ENCODE data around the gene KCNH2. TPM values are rescaled to one million over a fixed set of nuclear protein-coding genes. Genes with fewer than 3 reads are reported as not detected.
A peak's percentile ranks its signal among the peaks of the same experiment; 100 is the strongest.

The KCNH2 gene
- total and polyA plus RNA-seq, 2 of the 13 experiments (the other 11 are each of a cell fraction or from before 2014, with no cell fraction given) = 0.09 to 0.11 TPM

DNA sequence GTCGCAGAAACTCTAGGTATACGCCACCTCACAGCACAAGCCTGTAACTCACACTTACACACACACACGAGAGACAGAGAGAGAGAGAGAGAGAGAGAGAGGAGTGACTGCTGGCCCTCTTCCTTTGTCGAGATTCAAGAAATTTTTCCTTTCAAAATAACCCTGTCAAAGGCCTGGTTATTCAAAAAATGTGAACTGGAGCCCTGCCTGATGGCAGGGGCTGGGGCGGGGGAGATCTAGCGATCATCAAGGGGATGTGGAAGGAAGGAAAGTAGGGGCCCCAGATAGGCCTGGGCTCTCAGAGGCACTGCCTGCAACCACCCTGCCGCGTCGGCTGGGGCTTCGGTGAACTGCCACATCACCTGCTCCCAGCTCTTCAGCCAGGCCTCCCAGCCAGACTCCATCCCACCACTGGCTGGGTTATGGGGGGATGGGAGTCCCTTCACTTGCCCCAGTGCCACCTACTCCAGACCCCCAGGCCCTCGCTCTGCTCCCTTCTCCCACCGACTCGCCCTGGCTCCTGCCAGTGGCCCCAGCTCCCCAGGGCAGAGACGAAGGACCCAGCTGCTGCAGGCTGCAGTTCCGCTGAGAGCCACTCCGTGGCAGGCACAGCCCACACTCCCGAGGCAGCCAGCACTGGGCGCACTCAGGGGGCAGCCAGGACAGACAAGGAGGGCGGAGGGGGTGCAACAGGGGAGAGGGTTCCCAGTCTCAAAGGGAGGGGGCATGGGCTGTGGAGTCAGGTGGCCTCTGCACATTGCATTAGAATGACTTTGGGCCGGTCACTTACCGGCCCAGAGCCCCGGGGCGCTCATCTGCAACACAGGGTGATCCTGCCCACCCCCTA, 15.3 kb downstream of the KCNH2 start:
- no peak for FAIRE-seq
- 42% methylated on average over 11 of the region's 23 CpGs for WGBS (ENCODE audit: low lambda C conversion rate)
- intact Hi-C loops (cut with micrococcal nuclease; ENCODE audit: unreplicated experiment) = loop anchor here (1.0 kb wide), 1 partner anchor 24 kb away; no protein-coding TSS in a partner anchor
- no peaks in the 10 kb centered on the region for H3K9me3 ChIP-seq (ENCODE audit: low read length)
- H3K36me3 ChIP-seq (replicated peaks in 1 of 2; ENCODE audit: control insufficient read depth in 1 of 2, insufficient read depth in 2 of 2, low read length in 2 of 2) = no peaks in the 10 kb centered on the region
- BruUV-seq (replicated peaks) = no TSS peak
- POLR2A ChIA-PET = no interaction called here
- H3K4me3 ChIP-seq (replicated peaks in 1 of 3; ENCODE audit: insufficient read depth in 1 of 3, low read depth in 2 of 3, low read length in 3 of 3) = no peak overlapping the region
- CTCF ChIA-PET (ENCODE audit: low intra/inter-chr PET ratio, low total read pairs) = interaction anchor here (0.8 to 2.0 kb wide), 4 partner anchors 23 to 149 kb away, joined by 4 to 13 read pairs (median 6); no protein-coding TSS in a partner anchor
- peaks cover 5 to 49% of the 10 kb centered on the region in 2 experiments for H3K27me3 ChIP-seq (ENCODE audit: control insufficient read depth in 1 of 2, insufficient read depth in 2 of 2, low read length in 2 of 2)
- H3K4me2 ChIP-seq (ENCODE audit: low read depth, low read length) = no peak overlapping the region
- no peak overlapping the region for H2AFZ ChIP-seq (ENCODE audit: low read length)
- DNase-seq (ENCODE audit: low spot score) = peak; percentile 18
- no peak overlapping the region for H3K9ac ChIP-seq (ENCODE audit: insufficient read depth, low read depth, low read length)
- H3K4me1 ChIP-seq (ENCODE audit: insufficient read depth, low read length) = no peaks in the 10 kb centered on the region
- in situ Hi-C loops (cut with HindIII; ENCODE audit: extremely low pct_ligation_motif_present, low pct_unique_long_range_greater_than_20kb) = no loop called here
- no peak overlapping the region for H3K27ac ChIP-seq (ENCODE audit: extremely low read length, insufficient read depth, low read length)
- ATAC-seq = peak; percentile 90
- H3K79me2 ChIP-seq (ENCODE audit: insufficient read depth, low read length) = no peaks in the 10 kb centered on the region
- no peaks in the 10 kb centered on the region for H4K20me1 ChIP-seq (ENCODE audit: insufficient read depth, low read length)
- no peak for TF ChIP-seq POLR2AphosphoS5 (IDR thresholded peaks at IDR 0.05; ENCODE audit: low read depth, low read length)
- TF ChIP-seq MTF1 (CRISPR knock-in tag; IDR thresholded peaks at IDR 0.05) = no peak
- no peak for TF ChIP-seq NCOA2 (CRISPR knock-in tag; IDR thresholded peaks at IDR 0.05)
- TF ChIP-seq GABPB1 (CRISPR knock-in tag; IDR thresholded peaks at IDR 0.05) = peak; percentile 28; the same call in 1 of the 2 replicates
- no peak for TF ChIP-seq HES4 (CRISPR knock-in tag; IDR thresholded peaks at IDR 0.05; ENCODE audit: borderline replicate concordance)
- TF ChIP-seq, protein P1, sequence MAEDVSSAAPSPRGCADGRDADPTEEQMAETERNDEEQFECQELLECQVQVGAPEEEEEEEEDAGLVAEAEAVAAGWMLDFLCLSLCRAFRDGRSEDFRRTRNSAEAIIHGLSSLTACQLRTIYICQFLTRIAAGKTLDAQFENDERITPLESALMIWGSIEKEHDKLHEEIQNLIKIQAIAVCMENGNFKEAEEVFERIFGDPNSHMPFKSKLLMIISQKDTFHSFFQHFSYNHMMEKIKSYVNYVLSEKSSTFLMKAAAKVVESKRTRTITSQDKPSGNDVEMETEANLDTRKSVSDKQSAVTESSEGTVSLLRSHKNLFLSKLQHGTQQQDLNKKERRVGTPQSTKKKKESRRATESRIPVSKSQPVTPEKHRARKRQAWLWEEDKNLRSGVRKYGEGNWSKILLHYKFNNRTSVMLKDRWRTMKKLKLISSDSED (CRISPR knock-in tag; IDR thresholded peaks at IDR 0.05) = no peak
- 0 out of 2 replicates have a peak, but pooled peaks have one; percentile 21 for TF ChIP-seq ZFX (CRISPR knock-in tag; IDR thresholded peaks at IDR 0.05; ENCODE audit: low read depth)
- no peak for TF ChIP-seq ELF3 (CRISPR knock-in tag; IDR thresholded peaks at IDR 0.05)
- no peak for TF ChIP-seq FOXJ3 (CRISPR knock-in tag; IDR thresholded peaks at IDR 0.05; ENCODE audit: borderline replicate concordance)
- TF ChIP-seq, protein P2, sequence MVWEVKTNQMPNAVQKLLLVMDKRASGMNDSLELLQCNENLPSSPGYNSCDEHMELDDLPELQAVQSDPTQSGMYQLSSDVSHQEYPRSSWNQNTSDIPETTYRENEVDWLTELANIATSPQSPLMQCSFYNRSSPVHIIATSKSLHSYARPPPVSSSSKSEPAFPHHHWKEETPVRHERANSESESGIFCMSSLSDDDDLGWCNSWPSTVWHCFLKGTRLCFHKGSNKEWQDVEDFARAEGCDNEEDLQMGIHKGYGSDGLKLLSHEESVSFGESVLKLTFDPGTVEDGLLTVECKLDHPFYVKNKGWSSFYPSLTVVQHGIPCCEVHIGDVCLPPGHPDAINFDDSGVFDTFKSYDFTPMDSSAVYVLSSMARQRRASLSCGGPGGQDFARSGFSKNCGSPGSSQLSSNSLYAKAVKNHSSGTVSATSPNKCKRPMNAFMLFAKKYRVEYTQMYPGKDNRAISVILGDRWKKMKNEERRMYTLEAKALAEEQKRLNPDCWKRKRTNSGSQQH (CRISPR knock-in tag; IDR thresholded peaks at IDR 0.05; ENCODE audit: low read depth) = no peak
- TF ChIP-seq NFATC3 (CRISPR knock-in tag; IDR thresholded peaks at IDR 0.05) = no peak
- no peak for TF ChIP-seq MATR3 (CRISPR knock-in tag; IDR thresholded peaks at IDR 0.05)
- no peak for TF ChIP-seq ZNF709 (CRISPR knock-in tag; IDR thresholded peaks at IDR 0.05)
- TF ChIP-seq, protein P3, sequence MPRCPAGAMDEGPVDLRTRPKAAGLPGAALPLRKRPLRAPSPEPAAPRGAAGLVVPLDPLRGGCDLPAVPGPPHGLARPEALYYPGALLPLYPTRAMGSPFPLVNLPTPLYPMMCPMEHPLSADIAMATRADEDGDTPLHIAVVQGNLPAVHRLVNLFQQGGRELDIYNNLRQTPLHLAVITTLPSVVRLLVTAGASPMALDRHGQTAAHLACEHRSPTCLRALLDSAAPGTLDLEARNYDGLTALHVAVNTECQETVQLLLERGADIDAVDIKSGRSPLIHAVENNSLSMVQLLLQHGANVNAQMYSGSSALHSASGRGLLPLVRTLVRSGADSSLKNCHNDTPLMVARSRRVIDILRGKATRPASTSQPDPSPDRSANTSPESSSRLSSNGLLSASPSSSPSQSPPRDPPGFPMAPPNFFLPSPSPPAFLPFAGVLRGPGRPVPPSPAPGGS (CRISPR knock-in tag; IDR thresholded peaks at IDR 0.05) = no peak
- no peak for TF ChIP-seq ZNF510 (CRISPR knock-in tag; IDR thresholded peaks at IDR 0.05; ENCODE audit: low read depth)
- no peak for TF ChIP-seq ZNF484 (CRISPR knock-in tag; IDR thresholded peaks at IDR 0.05; ENCODE audit: borderline replicate concordance, low read depth)
- TF ChIP-seq, protein P4, sequence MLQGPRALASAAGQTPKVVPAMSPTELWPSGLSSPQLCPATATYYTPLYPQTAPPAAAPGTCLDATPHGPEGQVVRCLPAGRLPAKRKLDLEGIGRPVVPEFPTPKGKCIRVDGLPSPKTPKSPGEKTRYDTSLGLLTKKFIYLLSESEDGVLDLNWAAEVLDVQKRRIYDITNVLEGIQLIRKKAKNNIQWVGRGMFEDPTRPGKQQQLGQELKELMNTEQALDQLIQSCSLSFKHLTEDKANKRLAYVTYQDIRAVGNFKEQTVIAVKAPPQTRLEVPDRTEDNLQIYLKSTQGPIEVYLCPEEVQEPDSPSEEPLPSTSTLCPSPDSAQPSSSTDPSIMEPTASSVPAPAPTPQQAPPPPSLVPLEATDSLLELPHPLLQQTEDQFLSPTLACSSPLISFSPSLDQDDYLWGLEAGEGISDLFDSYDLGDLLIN (CRISPR knock-in tag; IDR thresholded peaks at IDR 0.05; ENCODE audit: borderline replicate concordance) = no peak
- TF ChIP-seq SMARCC2 (IDR thresholded peaks at IDR 0.05) = no peak

All from HepG2 (cell line).